Fibroblast of skin of right quadriceps (primary cell): Measurements from ENCODE around the gene KCNJ10.
"Not testable (repeated sequence)": the region's sequence is repeated elsewhere in the genome, so short reads cannot be mapped to it uniquely, and the experiment has no call there.

ENCODE experiments used
- DNase-seq: peaks from one replicate; pipeline ENCODE4 v3.0.0-alpha.2; 2013

The KCNJ10 gene

DNA sequence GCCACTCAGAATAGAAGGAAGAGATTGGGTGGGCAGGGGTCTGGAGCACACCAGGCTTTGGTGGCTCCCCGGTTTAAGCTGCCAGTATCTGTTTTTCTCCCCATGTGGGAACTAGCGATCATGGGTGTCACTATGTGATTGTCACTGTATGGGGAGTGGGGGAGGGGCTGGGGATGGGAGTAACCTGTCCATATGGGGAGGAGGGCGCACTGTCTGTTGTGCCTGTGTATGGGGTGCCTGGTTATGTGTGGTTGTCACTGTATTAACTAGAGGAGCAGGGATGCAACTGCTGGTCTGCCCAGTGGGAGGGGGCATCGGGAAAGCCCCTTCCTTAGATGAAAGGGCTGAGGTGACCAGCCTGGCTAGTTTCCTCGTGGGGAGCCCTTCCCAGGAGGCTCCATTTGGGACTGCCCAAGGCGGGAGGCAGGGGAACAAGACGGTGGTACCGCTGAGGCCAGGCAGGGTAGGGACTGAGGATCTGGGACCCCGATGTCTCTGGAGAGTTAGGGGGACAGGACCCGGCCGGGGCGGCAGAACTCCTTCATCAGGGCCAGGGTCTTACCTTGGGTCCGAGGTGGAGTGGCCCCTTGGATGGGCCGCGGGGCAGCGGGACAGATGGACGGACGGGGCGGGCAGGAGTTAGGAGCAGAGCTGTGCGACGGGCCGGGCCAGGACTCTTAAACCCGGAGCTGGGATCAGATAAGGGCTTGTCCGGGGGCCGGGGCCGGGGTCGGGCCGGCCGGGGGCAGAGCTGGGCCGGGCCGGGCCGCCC, at the start of gene KCNJ10:
Gene KCNJ10 (minus strand): TSS at position 701 of the 772 bp plus-strand sequence. CDS start 27,628 bp downstream, outside the sequence.
- DNase-seq, result no peak

- DNase-seq, result no peak
These were observed 49.0 kb upstream of the KCNJ10 start for GRCh38 chr1:160118928-160119327.

- no peak for DNase-seq
These were observed 47.8 kb upstream of the KCNJ10 start for GRCh38 chr1:160117709-160118183.

- no peak for DNase-seq
These were observed 47.3 kb upstream of the KCNJ10 start for GRCh38 chr1:160117300-160117699.

- no peak for DNase-seq
These were observed 46.6 kb upstream of the KCNJ10 start for GRCh38 chr1:160116283-160117147.

DNA sequence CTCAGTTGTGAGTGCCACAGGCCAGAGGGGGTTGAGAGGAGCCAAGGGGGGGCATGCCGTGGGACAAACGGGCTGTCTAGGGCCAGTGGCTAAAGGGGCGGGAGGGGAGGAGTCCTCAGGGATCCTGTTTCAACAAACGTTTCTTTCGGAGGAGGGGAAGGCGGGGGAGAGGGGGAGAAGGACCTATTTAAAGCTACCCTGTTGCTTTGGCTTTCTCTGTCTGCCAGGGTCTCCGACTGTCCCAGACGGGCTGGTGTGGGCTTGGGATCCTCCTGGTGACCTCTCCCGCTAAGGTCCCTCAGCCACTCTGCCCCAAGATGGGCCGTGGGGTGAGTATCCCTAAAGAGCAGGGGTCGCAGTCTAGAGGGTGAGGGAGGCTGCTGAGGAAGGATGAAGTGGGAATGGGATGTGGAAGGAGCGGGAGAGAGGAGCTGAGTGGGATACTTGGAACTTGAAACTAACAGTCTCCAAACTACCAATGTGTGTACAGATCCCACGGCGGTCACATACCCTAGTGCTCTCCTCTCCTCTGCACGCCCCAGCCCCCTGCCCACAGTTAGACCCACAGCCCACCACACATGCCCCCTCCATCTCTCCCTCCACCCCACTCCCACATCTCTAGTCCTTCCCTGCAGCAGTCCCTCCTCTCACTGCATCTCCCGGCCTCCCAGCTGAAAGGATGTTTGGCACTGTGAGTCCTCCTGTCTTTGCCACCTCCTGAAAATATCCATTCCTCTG, 45.8 kb upstream of the KCNJ10 start, which contains the start of gene ATP1A2:
Gene ATP1A2 (plus strand): TSS at position 215 of the 738 bp plus-strand sequence. CDS start 103 bp downstream, at position 318.
- DNase-seq, result no peak

DNA sequence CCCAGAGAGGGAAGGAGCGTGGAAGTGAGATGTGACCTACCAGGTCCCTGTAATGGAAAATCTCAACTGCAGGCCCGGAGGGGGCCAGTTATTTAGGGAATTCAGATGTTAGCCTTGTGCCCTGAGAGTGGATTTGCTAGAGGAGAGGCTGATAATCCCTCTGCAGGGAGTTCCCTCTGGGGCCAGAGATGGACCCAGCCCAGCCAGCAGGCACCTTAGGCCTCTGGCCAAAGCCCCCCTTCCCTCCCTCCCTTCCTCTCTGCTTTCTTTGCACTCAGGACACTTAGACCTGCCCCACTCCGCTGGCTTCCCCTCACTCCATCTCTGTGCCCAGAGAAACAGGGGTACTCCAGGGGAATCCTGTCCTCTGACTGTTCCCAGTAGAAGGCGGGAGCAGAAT, 44.1 kb upstream of the KCNJ10 start:
- DNase-seq, result no peak

DNA sequence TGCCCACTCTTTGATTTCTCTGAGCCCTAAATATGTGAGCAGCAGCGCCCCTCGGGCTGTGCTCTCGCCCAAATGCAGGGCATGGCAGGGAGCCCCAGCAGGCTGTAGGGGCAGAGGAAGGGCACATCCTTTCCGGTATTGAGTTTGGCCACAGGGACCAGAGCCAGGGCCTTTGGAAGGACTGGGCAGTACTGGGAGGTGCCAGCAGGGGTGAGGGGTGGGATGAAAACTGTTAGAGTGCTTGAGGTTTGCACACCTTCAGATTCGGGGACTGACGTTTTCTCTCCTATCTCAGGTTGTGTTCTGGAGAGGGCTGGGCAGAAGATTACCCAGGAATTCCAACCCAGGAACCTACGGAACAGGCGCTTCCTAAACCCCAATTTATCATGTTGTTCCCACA, 43.4 kb upstream of the KCNJ10 start:
- no peak for DNase-seq

DNA sequence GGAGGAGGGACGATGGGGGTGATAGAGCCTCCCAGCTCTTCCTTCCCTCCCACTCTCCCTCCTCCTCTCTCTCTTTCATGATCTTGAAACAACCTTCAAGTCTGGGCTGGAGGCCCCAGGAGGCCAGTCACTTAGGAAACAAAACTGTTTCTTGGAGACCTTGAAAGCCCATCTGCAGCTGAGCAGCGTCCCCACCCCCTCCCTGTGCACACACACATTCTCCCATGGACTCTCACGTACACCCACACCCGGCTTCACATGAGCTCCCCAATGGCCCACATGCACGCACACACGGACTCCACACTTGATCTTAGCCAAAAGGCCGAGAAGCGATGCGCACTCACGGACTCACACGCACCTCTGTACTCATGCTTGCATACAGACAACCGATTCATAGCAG, 42.4 kb upstream of the KCNJ10 start:
- DNase-seq, result no peak

DNA sequence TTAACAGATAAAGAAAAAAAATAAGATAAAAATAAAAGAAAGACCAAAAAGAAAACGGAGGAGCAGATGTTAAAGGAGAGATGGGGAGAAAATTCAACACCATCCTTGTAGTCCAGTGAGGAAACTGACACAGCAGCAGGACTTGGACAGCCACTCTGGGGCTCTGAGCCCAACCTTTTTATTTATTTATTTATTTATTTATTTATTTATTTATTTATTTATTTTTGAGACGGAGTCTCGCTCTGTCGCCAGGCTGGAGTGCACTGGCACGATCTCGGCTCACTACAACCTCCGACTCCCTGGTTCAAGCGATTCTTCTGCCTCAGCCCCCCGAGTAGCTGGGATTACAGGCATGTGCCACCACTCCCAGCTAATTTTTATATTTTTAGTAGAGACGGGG, 41.5 kb upstream of the KCNJ10 start:
- not testable (repeated sequence) for DNase-seq

GRCh38 chr1:160109686-160110085, 39.7 kb upstream of the KCNJ10 start:
- DNase-seq, result no peak

DNA sequence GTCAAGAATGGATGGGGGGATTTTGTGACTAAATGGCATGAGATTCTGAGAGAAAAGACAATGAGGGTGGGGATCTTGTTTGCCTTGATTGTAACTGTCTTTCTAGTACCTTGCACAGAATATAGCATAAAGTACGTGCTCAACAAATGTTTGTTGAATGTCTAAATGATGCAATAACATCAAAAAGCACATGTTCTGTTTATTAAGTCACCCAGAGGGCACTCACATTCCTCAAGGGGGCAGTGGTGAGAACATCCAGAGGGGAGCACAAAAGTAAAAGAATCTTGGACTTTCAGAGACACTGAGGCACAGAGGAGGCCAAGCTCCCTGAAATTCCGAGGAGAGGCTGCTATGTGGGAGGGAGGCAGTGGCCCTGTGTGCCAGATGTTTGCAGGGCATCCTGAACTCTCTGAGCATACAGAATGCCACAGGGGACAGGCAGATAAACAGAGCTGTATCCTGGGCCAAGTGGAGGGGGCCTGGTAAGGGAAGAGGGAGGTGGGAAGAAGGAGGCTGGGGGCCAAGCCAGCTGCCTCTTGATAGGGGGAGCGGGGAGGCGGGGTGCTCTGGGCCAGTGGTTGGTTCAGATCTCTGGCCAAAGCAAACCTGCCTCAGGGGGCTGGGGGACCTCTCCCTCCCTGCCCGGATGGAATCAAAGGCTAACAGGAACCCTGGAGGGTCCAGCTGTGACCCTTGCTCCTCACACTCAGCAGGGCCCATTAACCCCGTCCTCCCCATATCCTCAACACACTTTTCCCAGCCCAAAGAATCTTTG, 39.1 kb upstream of the KCNJ10 start:
- DNase-seq, result peak; percentile 42

DNA sequence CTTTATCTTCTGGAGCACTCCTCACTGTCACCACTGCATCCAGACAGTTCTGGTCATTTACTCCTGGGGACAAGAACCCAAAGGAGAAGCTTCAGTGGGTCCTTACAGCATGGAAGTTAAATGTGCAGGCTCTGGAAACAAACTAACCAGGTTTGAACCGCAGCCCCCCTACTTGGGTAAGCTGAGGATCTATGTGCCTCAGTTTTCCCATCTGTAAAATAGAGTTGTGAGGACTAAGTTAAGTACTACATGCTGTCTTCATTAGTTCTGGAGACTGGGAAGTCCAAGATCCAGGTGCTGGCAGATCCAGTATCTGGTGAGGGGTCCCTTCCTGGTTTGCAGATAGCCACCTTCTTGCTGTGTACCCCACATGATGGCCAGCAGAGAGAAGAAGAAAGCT, 37.6 kb upstream of the KCNJ10 start:
- no peak for DNase-seq

DNA sequence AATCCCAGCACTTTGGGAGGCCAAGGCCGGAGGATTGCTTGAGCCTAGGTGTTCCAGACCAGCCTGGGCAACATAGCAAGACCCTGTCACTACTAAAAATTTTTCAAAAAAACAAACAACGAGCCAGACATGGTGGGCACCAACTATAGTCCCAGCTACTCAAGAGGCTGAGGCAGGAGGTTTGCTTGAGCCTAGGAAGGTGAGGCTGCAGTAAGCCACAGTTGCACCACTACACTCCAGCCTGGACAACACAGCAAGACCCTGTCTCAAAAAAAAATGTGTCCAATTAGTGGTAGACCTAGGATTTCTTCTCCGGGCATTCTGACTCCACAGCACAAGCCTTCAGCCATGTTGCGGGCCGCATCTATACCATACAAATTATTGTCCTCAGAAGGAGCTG, 35.2 kb upstream of the KCNJ10 start:
- no peak for DNase-seq

- no peak for DNase-seq
These were observed 34.5 kb upstream of the KCNJ10 start for GRCh38 chr1:160104486-160104885.

DNA sequence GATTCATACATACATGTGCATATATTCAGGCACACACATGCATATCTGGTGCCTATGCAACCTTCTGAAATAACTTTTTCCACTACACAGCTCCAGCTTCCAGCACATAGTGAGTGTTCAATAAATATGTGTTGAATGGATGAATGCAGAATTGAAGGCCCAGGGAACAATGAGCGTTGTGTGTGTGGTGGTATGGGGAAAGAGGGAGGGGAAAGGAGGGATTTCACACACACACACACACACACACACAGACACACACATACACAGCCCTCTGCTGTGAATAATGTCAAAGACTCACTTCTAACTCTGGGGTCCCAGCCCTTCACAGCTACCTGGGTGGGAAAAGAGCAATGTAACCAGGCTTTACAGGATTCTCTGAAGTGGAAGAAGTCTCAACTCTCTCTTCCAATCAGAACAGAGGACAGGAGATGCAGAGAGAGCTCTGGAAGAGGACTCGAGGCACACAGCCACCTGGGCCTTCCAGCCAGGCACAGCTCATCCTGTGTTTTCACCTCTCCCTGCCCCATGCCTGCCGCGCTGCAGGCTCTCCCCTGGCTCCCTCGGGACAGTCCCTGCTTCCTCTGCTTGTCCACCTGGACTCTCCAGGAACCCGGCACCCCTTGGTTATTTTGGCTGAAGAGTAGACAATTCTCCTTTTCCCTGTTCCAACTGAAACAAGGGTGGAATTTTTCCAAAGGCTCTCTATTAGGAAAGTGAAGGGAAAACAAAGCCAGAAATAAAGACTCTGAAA, 33.9 kb upstream of the KCNJ10 start:
- DNase-seq, result no peak

DNA sequence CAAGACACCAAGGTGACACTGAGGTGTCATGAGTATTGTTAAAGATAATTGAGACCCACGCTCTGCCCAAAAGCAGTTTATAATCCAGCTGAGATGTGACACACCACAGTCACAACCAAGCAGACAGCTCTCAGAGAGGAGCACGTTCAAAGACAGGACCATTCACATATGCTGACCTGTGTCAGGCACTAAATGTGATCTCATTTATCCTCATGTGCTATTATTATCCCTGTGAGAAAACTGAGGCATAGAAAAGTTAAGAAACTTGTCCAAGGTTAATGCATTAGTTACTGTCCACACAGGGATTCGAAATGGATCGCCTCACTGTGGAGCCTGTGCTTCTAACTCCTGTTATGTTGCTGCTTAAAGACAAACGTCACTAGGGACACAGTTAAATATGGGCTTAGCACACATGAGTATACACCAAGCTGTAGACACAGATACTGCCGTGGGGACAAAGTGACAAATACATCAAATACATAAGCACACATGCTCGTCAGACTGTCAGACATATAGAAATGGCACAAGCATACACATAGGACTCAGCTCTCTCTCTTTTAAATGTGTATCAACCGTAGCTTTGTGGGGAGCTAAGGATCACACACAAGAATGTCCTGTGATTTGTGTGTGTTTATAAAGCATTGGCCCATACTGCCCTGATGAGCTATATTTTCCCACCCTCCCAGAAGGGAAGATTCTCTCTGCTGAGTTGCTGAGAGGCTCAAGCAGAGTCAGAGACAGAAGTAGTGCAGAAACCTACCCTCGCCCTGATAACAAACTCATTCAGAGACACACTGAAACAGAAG, 32.0 kb upstream of the KCNJ10 start:
- no peak for DNase-seq

GRCh38 chr1:160101037-160101716, 31.2 kb upstream of the KCNJ10 start:
- peak; percentile 72 for DNase-seq

DNA sequence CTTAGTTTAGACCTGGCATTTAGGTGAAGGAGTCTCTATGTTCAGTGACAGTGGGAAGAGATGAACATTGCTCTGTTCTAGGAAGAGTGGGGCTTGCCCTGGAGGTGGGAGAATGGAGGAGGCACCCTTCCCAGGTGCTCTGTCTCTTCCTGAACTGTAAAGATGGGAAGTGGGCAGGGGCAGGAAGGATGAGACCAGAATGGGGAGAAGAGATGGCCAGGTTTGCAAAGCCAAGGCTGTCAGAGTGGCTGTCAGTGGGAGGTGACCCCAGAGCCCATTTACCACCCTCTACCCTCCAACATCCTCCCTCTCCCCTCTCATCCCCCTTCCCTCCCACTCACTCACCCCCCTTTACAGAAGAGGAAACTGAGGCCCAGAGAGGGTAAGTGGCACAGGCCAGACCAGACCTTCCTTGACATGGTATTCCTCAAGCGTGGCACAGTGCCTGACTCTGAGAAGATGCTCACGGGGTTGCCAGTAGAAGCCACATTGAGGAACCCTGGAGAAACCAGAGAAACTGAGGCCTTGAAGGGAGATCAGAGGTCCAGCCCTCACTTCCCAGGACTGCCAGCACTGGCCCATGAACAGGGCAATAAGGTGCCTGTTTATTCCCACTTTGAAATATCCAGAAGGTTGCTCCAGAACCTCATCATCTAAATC, 29.9 kb upstream of the KCNJ10 start:
- no peak for DNase-seq
